ENCODE measurements around the gene RAB11FIP3.

RAB11FIP3 gene

GRCh38 chr16:552171-552570 is 126.7 kb downstream of the RAB11FIP3 start:
- no peak for DNase-seq (ENCODE audit: low read depth in 3 of 3)

- no peak for DNase-seq (ENCODE audit: low read depth in 3 of 3)
Measured at GRCh38 chr16:553601-554296, 128.3 kb downstream of the RAB11FIP3 start.

- DNase-seq (ENCODE audit: low read depth in 3 of 3), result no peak
Measured at GRCh38 chr16:554297-554621, 128.8 kb downstream of the RAB11FIP3 start.

- DNase-seq (ENCODE audit: low read depth in 3 of 3), result no peak
Measured at GRCh38 chr16:554640-555365, 129.4 kb downstream of the RAB11FIP3 start.

- DNase-seq (ENCODE audit: low read depth in 3 of 3), result no peak
Measured at GRCh38 chr16:555528-556473, 130.4 kb downstream of the RAB11FIP3 start.

- DNase-seq (ENCODE audit: low read depth in 3 of 3), result no peak
Measured at GRCh38 chr16:556474-557173, 131.2 kb downstream of the RAB11FIP3 start.

GRCh38 chr16:557463-558297 is 132.2 kb downstream of the RAB11FIP3 start:
- no peak for DNase-seq (ENCODE audit: low read depth in 3 of 3)

- no peak for DNase-seq (ENCODE audit: low read depth in 3 of 3)
Measured at GRCh38 chr16:558298-559020, 133.0 kb downstream of the RAB11FIP3 start.

GRCh38 chr16:559021-559380 is 133.6 kb downstream of the RAB11FIP3 start:
- no peak for DNase-seq (ENCODE audit: low read depth in 3 of 3)

GRCh38 chr16:559411-560203 is 134.2 kb downstream of the RAB11FIP3 start:
- DNase-seq (ENCODE audit: low read depth in 3 of 3), result no peak

GRCh38 chr16:560204-560700 is 134.8 kb downstream of the RAB11FIP3 start, which contains the start of gene PRR35:
PRR35 (plus strand) TSS chr16:560394; CDS start chr16:563295, 2,901 bp downstream.
- DNase-seq (ENCODE audit: low read depth in 3 of 3), result no peak

GRCh38 chr16:560701-561412 is 135.4 kb downstream of the RAB11FIP3 start:
- DNase-seq (ENCODE audit: low read depth in 3 of 3), result no peak

GRCh38 chr16:561413-561794 is 136.0 kb downstream of the RAB11FIP3 start:
- no peak for DNase-seq (ENCODE audit: low read depth in 3 of 3)

- no peak for DNase-seq (ENCODE audit: low read depth in 3 of 3)
Measured at GRCh38 chr16:561957-562938, 136.8 kb downstream of the RAB11FIP3 start.

- DNase-seq (ENCODE audit: low read depth in 3 of 3), result no peak
Measured at GRCh38 chr16:563072-563644, 137.7 kb downstream of the RAB11FIP3 start.

- no peak for DNase-seq (ENCODE audit: low read depth in 3 of 3)
Measured at GRCh38 chr16:564690-565418, 139.4 kb downstream of the RAB11FIP3 start.
